ENCODE results near the gene CEP135.

DNA sequence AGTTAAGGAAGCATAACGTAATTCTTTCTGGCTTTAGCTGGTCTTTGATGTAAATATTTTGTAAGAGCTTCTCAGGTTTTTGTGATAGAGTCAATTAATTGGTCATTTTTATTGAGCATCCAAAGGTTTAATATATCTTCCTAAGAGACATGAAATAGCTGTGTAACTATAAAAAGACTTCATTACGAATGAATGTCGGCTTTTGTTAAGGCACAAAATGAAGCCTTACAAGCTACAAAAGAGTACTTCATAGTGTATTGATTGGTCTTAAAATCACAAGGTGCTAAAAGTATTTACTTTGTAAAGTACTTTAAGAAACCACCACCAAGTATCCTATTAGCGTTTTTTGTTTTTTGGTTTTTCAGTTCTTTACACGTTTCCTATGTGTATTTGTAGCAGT lies 104.2 kb downstream of the CEP135 start:
- TF ChIP-seq CTCF (IDR thresholded peaks at IDR 0.05) (no peak), POLR2AphosphoS5 (IDR thresholded peaks at IDR 0.05) (no peak), POLR2A (IDR thresholded peaks at IDR 0.05) (no peak), EP300 (IDR thresholded peaks at IDR 0.05) (no peak)

Data from sigmoid colon (tissue), 4 donors.